IMR-90 (cell line): Measurements from ENCODE around the gene PIRT. TPM values are rescaled to one million over a fixed set of nuclear protein-coding genes. Genes with fewer than 3 reads are reported as not detected.

Experiments used
- ATAC-seq: fragments of 200-7000 bp; cut with Tn5 transposase; 2 replicates; pipeline ENCODE4 v1.9.1; 2020; ENCODE audit warnings: low read depth, mild to moderate bottlenecking, moderate library complexity
- BruUV-seq: library from RNA; stranded (reverse); fragments of 400-500 nt; replicated peaks from 2 replicates; lab custom pipeline; 2021; lab: Mats Ljungman, UMichigan
- CTCF ChIA-PET: fragments of 300-600 bp; formaldehyde crosslinking; extraction: SDS; loops from one replicate; lab custom pipeline; 2021; ENCODE audit warnings: antibody characterized with exemption; lab: Yijun Ruan, JAX
- POLR2A ChIA-PET: fragments of 300-600 bp; sonication (Branson Sonifier 250); formaldehyde crosslinking; loops from one replicate; lab custom pipeline; 2022; ENCODE audit warnings: antibody characterized with exemption; ENCODE audit not compliant: unreplicated experiment; lab: Charles Lee
- DNase-seq: peaks from one replicate; pipeline ENCODE4 v3.0.0; 2013
- H2AFZ ChIP-seq: replicated peaks from 2 replicates; pipeline ENCODE3; 2013; ENCODE audit warnings: low read length, mild to moderate bottlenecking; ENCODE audit not compliant: poor library complexity
- H2AK5ac ChIP-seq: 2 replicates; pipeline ENCODE4 v1.6.1; 2013; ENCODE audit warnings: low read depth, low read length, inconsistent platforms
- H2AK9ac ChIP-seq: replicated peaks from 2 replicates; pipeline ENCODE3; 2013; ENCODE audit warnings: mild to moderate bottlenecking, low read depth, low read length, moderate library complexity; ENCODE audit not compliant: poor library complexity
- H2BK120ac ChIP-seq: 2 replicates; pipeline ENCODE4 v1.6.1; 2013; ENCODE audit warnings: low read depth, low read length, inconsistent platforms
- H2BK15ac ChIP-seq: 3 replicates; pipeline ENCODE4 v1.6.1; 2013; ENCODE audit warnings: low read depth, low read length, inconsistent platforms
- H2BK20ac ChIP-seq: 2 replicates; pipeline ENCODE4 v1.6.1; 2013; ENCODE audit warnings: low read depth, mild to moderate bottlenecking, inconsistent platforms, low read length, moderate library complexity
- H2BK5ac ChIP-seq: 2 replicates; pipeline ENCODE4 v1.6.1; 2013; ENCODE audit warnings: mild to moderate bottlenecking, low read depth, low read length, inconsistent platforms; ENCODE audit not compliant: poor library complexity, severe bottlenecking
- H3K14ac ChIP-seq: replicated peaks from 2 replicates; pipeline ENCODE4 v1.6.1; 2013; ENCODE audit warnings: low read depth, low read length, inconsistent platforms
- H3K18ac ChIP-seq: 2 replicates; pipeline ENCODE4 v1.6.1; 2013; ENCODE audit warnings: low read depth, low read length, control low read depth
- H3K23ac ChIP-seq: 2 replicates; pipeline ENCODE4 v1.6.1; 2013; ENCODE audit warnings: low read depth, low read length, inconsistent platforms
- H3K27ac ChIP-seq: 2 replicates; pipeline ENCODE4 v1.5.1; 2013; ENCODE audit warnings: mild to moderate bottlenecking, control low read depth, low read length; ENCODE audit not compliant: insufficient read depth
- H3K27me3 ChIP-seq: 2 replicates; pipeline ENCODE4 v1.6.1; 2013; ENCODE audit warnings: low read length; ENCODE audit not compliant: control insufficient read depth, insufficient read depth
- H3K36me3 ChIP-seq: 2 replicates; pipeline ENCODE4 v1.6.1; 2013; ENCODE audit warnings: low read length, mixed read lengths; ENCODE audit not compliant: control insufficient read depth, insufficient read depth
- H3K4ac ChIP-seq: 2 replicates; pipeline ENCODE4 v1.6.1; 2013; ENCODE audit warnings: low read depth, low read length, inconsistent platforms
- H3K4me1 ChIP-seq: 2 replicates; pipeline ENCODE4 v1.6.1; 2013; ENCODE audit warnings: low read length, mixed read lengths; ENCODE audit not compliant: control insufficient read depth, insufficient read depth
- H3K4me2 ChIP-seq: 2 replicates; pipeline ENCODE4 v1.6.1; 2013; ENCODE audit warnings: low read depth, mild to moderate bottlenecking, control low read depth, low read length, moderate library complexity
- H3K4me3 ChIP-seq: 2 replicates; pipeline ENCODE4 v1.5.1; 2013; ENCODE audit warnings: low read depth, mild to moderate bottlenecking, control low read depth, low read length, moderate library complexity; ENCODE audit not compliant: insufficient read depth
- H3K56ac ChIP-seq: 2 replicates; pipeline ENCODE4 v1.6.1; 2013; ENCODE audit warnings: low read length, inconsistent platforms; ENCODE audit not compliant: insufficient read depth; ENCODE audit errors: extremely low read depth
- H3K79me1 ChIP-seq, 2 experiments: 2 replicates each; pipeline ENCODE4 v1.6.1; 2013; ENCODE audit warnings: low read length in 2 of 2, inconsistent platforms in 1 of 2, low read depth in 1 of 2
- H3K9ac ChIP-seq: 2 replicates; pipeline ENCODE4 v1.6.1; 2013; ENCODE audit warnings: low read depth, low read length, control low read depth
- H3K9me1 ChIP-seq: 2 replicates; pipeline ENCODE4 v1.6.1; 2013; ENCODE audit warnings: low read length, inconsistent platforms; ENCODE audit not compliant: insufficient read depth
- H3K9me3 ChIP-seq: 2 replicates; pipeline ENCODE4 v1.6.1; 2013; ENCODE audit warnings: low read length; ENCODE audit not compliant: control insufficient read depth, insufficient read depth
- H4K20me1 ChIP-seq: 2 replicates; pipeline ENCODE4 v1.6.1; 2013; ENCODE audit warnings: low read length, inconsistent platforms; ENCODE audit not compliant: insufficient read depth
- H4K5ac ChIP-seq: 2 replicates; pipeline ENCODE4 v1.6.1; 2013; ENCODE audit warnings: mild to moderate bottlenecking, low read depth, low read length, control low read depth
- H4K8ac ChIP-seq, 2 experiments: 2 replicates each; pipeline ENCODE4 v1.6.1; 2013; ENCODE audit warnings: low read depth in 2 of 2, low read length in 2 of 2, control low read depth in 1 of 2, inconsistent platforms in 1 of 2
- H4K91ac ChIP-seq: 2 replicates; pipeline ENCODE4 v1.6.1; 2013; ENCODE audit warnings: low read depth, low read length, inconsistent platforms; ENCODE audit not compliant: insufficient read depth
- BHLHE40 ChIP-seq: fragments of 150-350 bp; IDR thresholded peaks from 2 replicates; pipeline ENCODE4 v1.6.1; 2016; ENCODE audit warnings: mild to moderate bottlenecking, low read depth, low read length
- CEBPB ChIP-seq: IDR thresholded peaks from 2 replicates; pipeline ENCODE4 v1.6.1; 2012; ENCODE audit warnings: low read depth, low read length, improper control_type of control experiment
- CHD1 ChIP-seq: IDR thresholded peaks from 2 replicates; pipeline ENCODE4 v1.6.1; 2012; ENCODE audit warnings: low read depth, low read length, improper control_type of control experiment
- CTCF ChIP-seq: conservative IDR thresholded peaks from 2 replicates; pipeline ENCODE4 v1.5.1; 2012; ENCODE audit warnings: mild to moderate bottlenecking, low read depth, low read length, improper control_type of control experiment
- ELK1 ChIP-seq: fragments of 150-350 bp; IDR thresholded peaks from 2 replicates; pipeline ENCODE4 v1.6.1; 2016; ENCODE audit warnings: low read depth, mild to moderate bottlenecking, low read length, moderate library complexity, borderline replicate concordance
- FOS ChIP-seq: fragments of 150-350 bp; IDR thresholded peaks from 2 replicates; pipeline ENCODE4 v1.6.1; 2016; ENCODE audit warnings: low read depth, low read length
- MAFK ChIP-seq: IDR thresholded peaks from 2 replicates; pipeline ENCODE4 v1.6.1; 2012; ENCODE audit warnings: low read depth, low read length, improper control_type of control experiment
- MAZ ChIP-seq: IDR thresholded peaks from 2 replicates; pipeline ENCODE4 v1.6.1; 2012; ENCODE audit warnings: low read depth, mild to moderate bottlenecking, low read length, improper control_type of control experiment, moderate library complexity, borderline replicate concordance
- MXI1 ChIP-seq: IDR thresholded peaks from 2 replicates; pipeline ENCODE4 v1.6.1; 2012; ENCODE audit warnings: low read depth, mild to moderate bottlenecking, low read length, moderate library complexity, borderline replicate concordance
- NFE2L2 ChIP-seq: fragments of 150-350 bp; IDR thresholded peaks from 2 replicates; pipeline ENCODE4 v1.6.1; 2016; ENCODE audit warnings: low read depth, mild to moderate bottlenecking, low read length
- POLR2A ChIP-seq: IDR thresholded peaks from 2 replicates; pipeline ENCODE4 v1.6.1; 2012; ENCODE audit warnings: mild to moderate bottlenecking, low read depth, low read length
- RAD21 ChIP-seq: IDR thresholded peaks from 2 replicates; pipeline ENCODE4 v1.6.1; 2012; ENCODE audit warnings: low read length, improper control_type of control experiment
- RCOR1 ChIP-seq: IDR thresholded peaks from 2 replicates; pipeline ENCODE4 v1.6.1; 2012; ENCODE audit warnings: mild to moderate bottlenecking, low read length, improper control_type of control experiment; ENCODE audit not compliant: insufficient replicate concordance
- RFX5 ChIP-seq: IDR thresholded peaks from 2 replicates; pipeline ENCODE4 v1.8.0; 2012; ENCODE audit warnings: low read depth, mild to moderate bottlenecking, low read length, moderate library complexity
- SMC3 ChIP-seq: fragments of 150-350 bp; IDR thresholded peaks from 2 replicates; pipeline ENCODE4 v1.6.1; 2016; ENCODE audit warnings: low read depth, mild to moderate bottlenecking, antibody characterized with exemption, low read length, moderate library complexity
- USF2 ChIP-seq: fragments of 150-350 bp; IDR thresholded peaks from 2 replicates; pipeline ENCODE4 v1.6.1; 2017; ENCODE audit warnings: mild to moderate bottlenecking, antibody characterized with exemption, low read length, low read depth
- WGBS, 2 experiments: methylation state at CpG; one replicate each; pipeline versions ENCODE4 v1.1.5 to v1.1.7; 2013; ENCODE audit warnings: missing lambda C conversion rate in 2 of 2; ENCODE audit not compliant: insufficient read length in 1 of 2; ENCODE audit errors: extremely low coverage in 2 of 2; 5-methylcytosine and 5-hydroxymethylcytosine counted together
- dilution Hi-C: fragments of 300-500 bp; cut with HindIII; formaldehyde crosslinking; loops from one replicate; pipeline ENCODE4 v1.14.3; 2018; ENCODE audit warnings: low sequenced_read_pairs; ENCODE audit not compliant: unreplicated experiment
- in situ Hi-C: fragments of 300-500 bp; cut with MboI; formaldehyde crosslinking; loops from 3 replicates; pipeline ENCODE4 v1.14.3; 2019; ENCODE audit warnings: low sequenced_read_pairs, inconsistent platforms, mixed read lengths
- intact Hi-C: fragments of 100-400 bp; cut with micrococcal nuclease; formaldehyde crosslinking; loops from 2 replicates; pipeline ENCODE4 v1.10.0; 2022
- polyA plus RNA-seq, 3 experiments: library from polyadenylated mRNA; depleted of rRNA; stranded (reverse); fragments of >200 nt; gene quantifications; 2 replicates each; pipeline ENCODE4 v1.2.3, GENCODE V29; 2012; ENCODE audit warnings: low replicate concordance in 1 of 3
- total RNA-seq: library from RNA; depleted of rRNA; stranded (reverse); fragments of >200 nt; gene quantifications from 2 replicates; pipeline ENCODE4 v1.2.3, GENCODE V29; 2012

The PIRT gene
- total and polyA plus RNA-seq, 2 of the 4 experiments (the other 2 are of a cell fraction) = not detected

- DNase-seq = no peak
- BruUV-seq = no TSS peak
- no CpG with 5 or more reads among the region's 5 CpGs for WGBS, 2 experiments
- no peaks in the 10 kb centered on the region for H3K36me3 ChIP-seq
- dilution Hi-C loops (no loop called here), in situ Hi-C loops (no loop called here), intact Hi-C loops (no loop called here)
- H4K20me1 ChIP-seq = no peaks in the 10 kb centered on the region
- H2AK9ac ChIP-seq = no peak overlapping the region
- H3K56ac ChIP-seq = no peak overlapping the region
- no peaks in the 10 kb centered on the region for H3K27me3 ChIP-seq
- no peak overlapping the region for H3K14ac ChIP-seq
- CTCF ChIA-PET = no interaction called here
- H2BK120ac ChIP-seq = no peak overlapping the region
- no peak overlapping the region for H2BK20ac ChIP-seq
- H3K4me1 ChIP-seq = no peaks in the 10 kb centered on the region
- H3K4me3 ChIP-seq = no peak overlapping the region
- H2BK15ac ChIP-seq = no peak overlapping the region
- H3K9me3 ChIP-seq = no peaks in the 10 kb centered on the region
- H4K91ac ChIP-seq = no peak overlapping the region
- no peak overlapping the region for H2AFZ ChIP-seq
- POLR2A ChIA-PET = no interaction called here
- no peak overlapping the region for H4K8ac ChIP-seq
- H3K27ac ChIP-seq = no peak overlapping the region
- no peak overlapping the region for H3K4me2 ChIP-seq
- H3K9ac ChIP-seq = no peak overlapping the region
- TF ChIP-seq RFX5 (no peak), CHD1 (no peak), POLR2A (no peak), MXI1 (no peak), MAFK (no peak), USF2 (no peak), SMC3 (no peak), CTCF (no peak), MAZ (no peak), ELK1 (no peak), RCOR1 (no peak), NFE2L2 (no peak), FOS (no peak), CEBPB (no peak), RAD21 (no peak), BHLHE40 (no peak)
- ATAC-seq = no peak
- H3K9me1 ChIP-seq = no peaks in the 10 kb centered on the region
- H3K79me1 ChIP-seq = no peaks in the 10 kb centered on the region
- H2BK5ac ChIP-seq = no peak overlapping the region
- H3K18ac ChIP-seq = no peak overlapping the region
- no peak overlapping the region for H3K4ac ChIP-seq
- H4K5ac ChIP-seq = no peak overlapping the region
- no peak overlapping the region for H2AK5ac ChIP-seq
- no peak overlapping the region for H3K23ac ChIP-seq
Observed at GRCh38 chr17:10787306-10788045, 50.4 kb downstream of the PIRT start.
